ENCODE measurements around the gene DLG1. TPM values are rescaled to one million over a fixed set of nuclear protein-coding genes. Genes with fewer than 3 reads are reported as not detected.
A peak's percentile ranks its signal among the peaks of the same experiment; 100 is the strongest.

The DLG1 gene
- total and polyA plus RNA-seq, 5 donors = 14.6 to 55.0 (median 53.0) TPM

- Histone ChIP-seq H3K9me3 (ENCODE audit: control insufficient read depth, low read length) (no peaks in the 10 kb centered on the region), H3K27ac (ENCODE audit: low read length) (no peak overlapping the region), H3K27me3 (ENCODE audit: control insufficient read depth, insufficient read depth) (no peaks in the 10 kb centered on the region), H3K4me1 (ENCODE audit: control insufficient read depth, insufficient read depth, low read length) (peaks cover 3% of the 10 kb centered on the region), H3K4me3 (ENCODE audit: low read length) (no peak overlapping the region)
- intact Hi-C loops (cut with DNase I) = no loop called here
- WGBS = 96% methylated on average over 5 of the region's 5 CpGs
- DNase-seq (no peak), ATAC-seq (no peak)
These were observed 38.8 kb upstream of the DLG1 start for GRCh38 chr3:197337214-197337613.

- no peak overlapping the region for H3K4me3 ChIP-seq (ENCODE audit: low read length)
- no peak for ATAC-seq
- WGBS = 79% methylated on average over 4 of the region's 4 CpGs
These were observed 37.9 kb upstream of the DLG1 start for GRCh38 chr3:197336348-197336747.

DNA sequence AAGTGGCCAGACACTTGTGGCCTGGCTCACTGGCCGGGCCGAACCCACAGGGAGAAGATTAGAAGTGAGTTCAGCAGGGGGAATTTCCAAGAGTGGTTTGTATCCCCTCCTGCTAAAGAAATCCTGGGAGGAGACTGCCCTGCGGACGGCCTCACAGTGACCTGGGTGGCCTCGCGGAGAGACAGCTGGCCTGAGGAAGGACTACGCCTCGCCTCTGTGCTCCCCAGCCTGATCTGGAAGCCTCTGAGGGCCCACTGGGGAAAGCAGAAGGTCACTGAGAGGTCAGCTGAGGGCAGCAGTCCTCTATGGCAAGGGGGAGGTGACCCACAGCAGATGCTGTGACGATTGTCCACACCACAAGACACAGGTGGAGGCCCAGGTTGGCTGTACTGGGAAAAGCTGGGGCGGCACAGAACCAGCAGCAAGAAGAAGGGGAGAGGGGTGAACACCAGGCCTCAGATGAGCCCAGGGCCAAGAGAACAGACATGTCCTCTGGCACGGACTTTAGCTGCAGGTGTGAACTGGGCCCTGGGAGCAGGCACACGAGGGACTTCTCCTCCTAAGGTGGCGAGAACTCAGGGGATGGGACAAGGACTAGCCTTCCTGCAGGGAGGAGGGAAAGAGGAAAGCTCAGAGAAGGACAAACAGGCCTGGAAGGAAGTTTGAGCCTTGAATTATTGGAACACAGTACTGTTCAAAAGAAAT lies 37.2 kb upstream of the DLG1 start:
- intact Hi-C loops (cut with DNase I) = no loop called here
- no peak for DNase-seq
- peak; percentile 23 to 61 for ATAC-seq

More at GRCh38 chr3:197336348-197336747, 37.9 kb upstream of the DLG1 start:
- no peaks in the 10 kb centered on the region for H3K27me3 ChIP-seq (ENCODE audit: control insufficient read depth, insufficient read depth)
- intact Hi-C loops (cut with DNase I) = no loop called here
- no peak for DNase-seq
- H3K4me1 ChIP-seq (ENCODE audit: control insufficient read depth, insufficient read depth, low read length) = peaks cover 3% of the 10 kb centered on the region
- H3K27ac ChIP-seq (ENCODE audit: low read length) = no peak overlapping the region
- H3K9me3 ChIP-seq (ENCODE audit: control insufficient read depth, low read length) = no peaks in the 10 kb centered on the region

DNA sequence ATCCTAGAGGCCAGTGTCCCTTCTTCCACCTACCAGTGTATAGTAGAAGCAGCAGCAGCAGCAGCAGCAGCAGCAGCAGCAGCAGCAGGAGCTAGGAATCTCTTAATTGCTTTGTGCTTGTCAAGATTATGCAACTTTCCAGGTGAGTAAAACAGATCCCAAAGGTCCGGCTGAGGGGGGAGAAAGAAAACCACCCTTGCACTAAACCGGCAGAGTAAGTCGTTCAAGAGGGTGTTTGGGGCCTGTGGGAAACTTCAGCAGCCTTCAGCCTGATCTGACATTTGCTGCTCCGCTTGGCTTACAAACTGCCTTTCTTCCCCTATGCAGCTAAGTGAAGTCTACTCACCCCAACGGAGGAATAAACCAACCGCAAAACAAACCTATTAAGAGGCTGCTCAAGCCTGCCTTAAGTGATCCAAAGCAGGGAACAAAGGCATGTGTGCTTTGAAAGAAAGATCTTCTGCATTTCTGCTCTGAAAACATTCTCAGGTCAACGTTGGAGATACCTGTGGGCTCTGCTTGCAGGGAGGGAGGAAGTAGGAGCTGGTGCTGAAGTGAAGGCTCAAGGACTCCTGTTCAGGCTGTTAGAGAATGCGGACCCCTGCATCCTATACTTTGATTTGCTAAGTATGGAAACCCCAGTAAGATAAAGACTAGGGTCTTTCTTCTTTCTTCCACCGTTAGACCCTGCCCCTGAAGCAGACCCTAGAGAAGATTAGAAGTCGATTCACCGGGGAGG lies 35.7 kb upstream of the DLG1 start:
- no peaks in the 10 kb centered on the region for H3K9me3 ChIP-seq (ENCODE audit: control insufficient read depth, low read length)
- 83% methylated on average over 11 of the region's 11 CpGs for WGBS
- H3K27me3 ChIP-seq (ENCODE audit: control insufficient read depth, insufficient read depth) = no peaks in the 10 kb centered on the region
- intact Hi-C loops (cut with DNase I) = no loop called here
- no peak for ATAC-seq
- no peak for DNase-seq
- H3K27ac ChIP-seq (ENCODE audit: low read length) = no peak overlapping the region
- no peak overlapping the region for H3K4me3 ChIP-seq (ENCODE audit: low read length)
- H3K4me1 ChIP-seq (ENCODE audit: control insufficient read depth, insufficient read depth, low read length) = no peaks in the 10 kb centered on the region

More for the DNA sequence above, 37.2 kb upstream of the DLG1 start:
- Histone ChIP-seq H3K27me3 (ENCODE audit: control insufficient read depth, insufficient read depth) (no peaks in the 10 kb centered on the region), H3K9me3 (ENCODE audit: control insufficient read depth, low read length) (no peaks in the 10 kb centered on the region), H3K4me1 (ENCODE audit: control insufficient read depth, insufficient read depth, low read length) (peaks cover 3% of the 10 kb centered on the region), H3K27ac (ENCODE audit: low read length) (no peak overlapping the region), H3K4me3 (ENCODE audit: low read length) (no peak overlapping the region)
- 71% methylated on average over 13 of the region's 13 CpGs for WGBS

GRCh38 chr3:197331131-197331530 lies 32.7 kb upstream of the DLG1 start:
- 78% methylated on average over 3 of the region's 3 CpGs for WGBS
- no peaks in the 10 kb centered on the region for H3K9me3 ChIP-seq (ENCODE audit: control insufficient read depth, low read length)
- DNase-seq (no peak), ATAC-seq (no peak)
- intact Hi-C loops (cut with DNase I) = no loop called here
- H3K4me3 ChIP-seq (ENCODE audit: low read length) = no peak overlapping the region
- no peaks in the 10 kb centered on the region for H3K27me3 ChIP-seq (ENCODE audit: control insufficient read depth, insufficient read depth)
- no peaks in the 10 kb centered on the region for H3K4me1 ChIP-seq (ENCODE audit: control insufficient read depth, insufficient read depth, low read length)
- H3K27ac ChIP-seq (ENCODE audit: low read length) = no peak overlapping the region

DNA sequence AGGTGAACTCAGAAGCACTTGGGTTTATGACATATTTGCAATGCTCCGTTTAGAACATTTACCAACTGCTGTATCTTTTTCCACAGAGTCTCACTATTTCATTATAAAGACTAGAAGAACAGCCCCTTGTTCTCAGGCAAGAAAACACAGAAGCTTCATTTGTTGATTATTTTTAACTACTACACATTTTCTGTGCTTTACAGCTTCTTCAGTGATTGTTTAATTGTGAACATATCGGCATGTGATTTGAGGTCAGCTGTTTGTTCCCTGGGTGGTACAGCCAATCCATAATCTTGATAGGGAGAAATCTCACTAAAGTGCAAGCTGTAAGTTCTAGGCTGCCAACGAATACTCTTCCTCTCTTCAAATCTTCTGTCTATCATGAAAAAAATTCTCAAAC lies 31.0 kb upstream of the DLG1 start:
- intact Hi-C loops (cut with DNase I) = no loop called here
- Histone ChIP-seq H3K27me3 (ENCODE audit: control insufficient read depth, insufficient read depth) (no peaks in the 10 kb centered on the region), H3K4me1 (ENCODE audit: control insufficient read depth, insufficient read depth, low read length) (no peaks in the 10 kb centered on the region), H3K4me3 (ENCODE audit: low read length) (no peak overlapping the region), H3K27ac (ENCODE audit: low read length) (no peak overlapping the region), H3K9me3 (ENCODE audit: control insufficient read depth, low read length) (no peaks in the 10 kb centered on the region)
- DNase-seq (no peak), ATAC-seq (no peak)
- 78% methylated on average over 3 of the region's 3 CpGs for WGBS

GRCh38 chr3:197328198-197328597 lies 29.8 kb upstream of the DLG1 start:
- DNase-seq (no peak), ATAC-seq (no peak)
- H3K27ac ChIP-seq (ENCODE audit: low read length) = no peak overlapping the region
- no peaks in the 10 kb centered on the region for H3K4me1 ChIP-seq (ENCODE audit: control insufficient read depth, insufficient read depth, low read length)
- no peaks in the 10 kb centered on the region for H3K9me3 ChIP-seq (ENCODE audit: control insufficient read depth, low read length)
- H3K27me3 ChIP-seq (ENCODE audit: control insufficient read depth, insufficient read depth) = no peaks in the 10 kb centered on the region
- intact Hi-C loops (cut with DNase I) = no loop called here
- WGBS = 90% methylated on average over 6 of the region's 6 CpGs
- no peak overlapping the region for H3K4me3 ChIP-seq (ENCODE audit: low read length)

- intact Hi-C loops (cut with DNase I) = no loop called here
These were observed 29.3 kb upstream of the DLG1 start for GRCh38 chr3:197327701-197328100.

GRCh38 chr3:197325773-197326172 lies 27.4 kb upstream of the DLG1 start:
- WGBS = 78% methylated on average over 7 of the region's 7 CpGs
- no peak overlapping the region for H3K4me3 ChIP-seq (ENCODE audit: low read length)
- no peak overlapping the region for H3K27ac ChIP-seq (ENCODE audit: low read length)
- intact Hi-C loops (cut with DNase I) = no loop called here
- H3K9me3 ChIP-seq (ENCODE audit: control insufficient read depth, low read length) = no peaks in the 10 kb centered on the region
- H3K27me3 ChIP-seq (ENCODE audit: control insufficient read depth, insufficient read depth) = no peaks in the 10 kb centered on the region
- no peaks in the 10 kb centered on the region for H3K4me1 ChIP-seq (ENCODE audit: control insufficient read depth, insufficient read depth, low read length)
- no peak for DNase-seq
- no peak for ATAC-seq

More at GRCh38 chr3:197327701-197328100, 29.3 kb upstream of the DLG1 start:
- no peaks in the 10 kb centered on the region for H3K4me1 ChIP-seq (ENCODE audit: control insufficient read depth, insufficient read depth, low read length)
- no peaks in the 10 kb centered on the region for H3K9me3 ChIP-seq (ENCODE audit: control insufficient read depth, low read length)
- 48% methylated on average over 3 of the region's 3 CpGs for WGBS
- no peak overlapping the region for H3K27ac ChIP-seq (ENCODE audit: low read length)
- no peak for ATAC-seq
- no peak for DNase-seq
- H3K4me3 ChIP-seq (ENCODE audit: low read length) = no peak overlapping the region
- H3K27me3 ChIP-seq (ENCODE audit: control insufficient read depth, insufficient read depth) = no peaks in the 10 kb centered on the region

DNA sequence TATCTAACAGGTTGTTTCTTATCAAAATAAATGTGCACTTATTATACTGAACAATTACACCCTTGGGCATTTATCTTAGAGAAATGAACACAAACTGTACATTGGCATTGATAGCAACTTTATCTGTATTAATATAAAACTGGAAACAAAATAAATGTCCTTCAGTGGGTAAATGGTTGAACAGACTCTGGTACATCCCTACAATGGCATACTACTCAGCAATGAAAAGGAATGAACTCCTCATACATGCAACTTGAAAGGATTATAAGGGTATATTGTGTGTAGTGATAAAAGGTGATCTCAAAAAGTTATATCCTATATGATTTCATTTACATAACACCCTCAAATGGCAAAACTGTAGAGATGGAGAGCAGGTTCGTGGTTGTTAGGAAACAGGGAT lies 23.7 kb upstream of the DLG1 start:
- Histone ChIP-seq H3K4me1 (ENCODE audit: control insufficient read depth, insufficient read depth, low read length) (peaks cover 2% of the 10 kb centered on the region), H3K9me3 (ENCODE audit: control insufficient read depth, low read length) (no peaks in the 10 kb centered on the region), H3K27me3 (ENCODE audit: control insufficient read depth, insufficient read depth) (no peaks in the 10 kb centered on the region), H3K27ac (ENCODE audit: low read length) (no peak overlapping the region), H3K4me3 (ENCODE audit: low read length) (no peak overlapping the region)
- intact Hi-C loops (cut with DNase I) = no loop called here
- DNase-seq = no peak
- ATAC-seq = no peak
- WGBS = 93% methylated on average over 1 of the region's 1 CpG

DNA sequence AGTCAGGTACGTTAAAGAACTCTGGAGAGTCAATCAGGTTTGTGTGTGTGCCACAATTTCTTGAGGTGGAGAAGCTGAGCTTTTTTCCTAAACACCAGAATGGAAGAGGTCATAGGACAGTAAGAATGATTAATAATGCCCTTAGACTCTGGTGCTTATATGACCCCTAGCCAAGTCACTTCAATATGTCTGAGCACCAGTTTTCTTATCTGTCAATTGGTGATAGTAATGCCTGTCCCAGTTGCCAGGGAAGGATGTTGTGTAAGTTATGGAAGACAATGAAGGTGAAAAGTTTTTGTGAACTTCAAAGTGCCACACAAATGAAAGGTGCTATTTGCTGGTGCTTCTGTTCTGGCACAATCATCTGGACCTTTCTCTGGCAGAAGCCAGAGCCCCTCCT lies 22.2 kb upstream of the DLG1 start:
- Histone ChIP-seq H3K27me3 (ENCODE audit: control insufficient read depth, insufficient read depth) (no peaks in the 10 kb centered on the region), H3K4me1 (ENCODE audit: control insufficient read depth, insufficient read depth, low read length) (peaks cover 2% of the 10 kb centered on the region), H3K4me3 (ENCODE audit: low read length) (no peak overlapping the region), H3K27ac (ENCODE audit: low read length) (no peak overlapping the region), H3K9me3 (ENCODE audit: control insufficient read depth, low read length) (no peaks in the 10 kb centered on the region)
- ATAC-seq (no peak), DNase-seq (no peak)
- 62% methylated on average over 1 of the region's 1 CpG for WGBS
- intact Hi-C loops (cut with DNase I) = no loop called here
